DOHH2 (cell line): ENCODE data around the gene BOD1L1.

ENCODE experiments used
- H3F3A ChIP-seq: fragments of 200-600 bp; sonication (generic), shearing (Covaris generic); 2 replicates; pipeline ENCODE4 v1.6.0; 2016; ENCODE audit warnings: antibody characterized with exemption, mild to moderate bottlenecking; ENCODE audit not compliant: control insufficient read depth, insufficient read depth
- H3K27ac ChIP-seq: fragments of 200-600 bp; sonication (generic); 2 replicates; pipeline ENCODE4 v1.5.1; 2014; ENCODE audit warnings: low read depth, mild to moderate bottlenecking, low read length, moderate library complexity
- H3K27me3 ChIP-seq: fragments of 200-600 bp; sonication (generic); 2 replicates; pipeline ENCODE4 v1.6.1; 2014; ENCODE audit warnings: mild to moderate bottlenecking, low read length, mixed read lengths; ENCODE audit not compliant: control insufficient read depth
- H3K36me3 ChIP-seq: fragments of 200-600 bp; sonication (generic); 2 replicates; pipeline ENCODE4 v1.6.1; 2014; ENCODE audit warnings: mild to moderate bottlenecking, low read length, moderate library complexity, mixed read lengths; ENCODE audit not compliant: control insufficient read depth
- H3K4me1 ChIP-seq: fragments of 200-600 bp; sonication (generic); 2 replicates; pipeline ENCODE4 v1.6.1; 2014; ENCODE audit warnings: mild to moderate bottlenecking, low read length, mixed read lengths; ENCODE audit not compliant: control insufficient read depth
- H3K4me2 ChIP-seq: fragments of 200-600 bp; sonication (generic); 2 replicates; pipeline ENCODE4 v1.6.0; 2014; ENCODE audit warnings: mild to moderate bottlenecking, low read length, moderate library complexity
- H3K4me3 ChIP-seq: fragments of 200-600 bp; sonication (generic); 2 replicates; pipeline ENCODE4 v1.5.1; 2014; ENCODE audit warnings: mild to moderate bottlenecking, low read length, mixed read lengths
- H3K79me2 ChIP-seq: fragments of 200-600 bp; sonication (generic); 2 replicates; pipeline ENCODE4 v1.6.1; 2014; ENCODE audit warnings: mild to moderate bottlenecking, low read length, mixed read lengths; ENCODE audit not compliant: control insufficient read depth
- H3K9me2 ChIP-seq: fragments of 200-600 bp; sonication (generic); replicated peaks from 2 replicates; pipeline ENCODE4 v1.6.1; 2014; ENCODE audit warnings: mild to moderate bottlenecking, low read length, mixed read lengths; ENCODE audit not compliant: control insufficient read depth
- H3K9me3 ChIP-seq: fragments of 200-600 bp; sonication (generic); 2 replicates; pipeline ENCODE4 v1.6.1; 2014; ENCODE audit warnings: antibody characterized with exemption, low read length, mixed read lengths; ENCODE audit not compliant: control insufficient read depth, insufficient read depth
- H4K20me1 ChIP-seq: fragments of 200-600 bp; sonication (generic); 2 replicates; pipeline ENCODE4 v1.6.0; 2014; ENCODE audit warnings: low read depth, mild to moderate bottlenecking, antibody characterized with exemption, low read length, moderate library complexity; ENCODE audit not compliant: control insufficient read depth, insufficient read depth
- CTCF ChIP-seq: fragments of 200-600 bp; sonication (generic); IDR thresholded peaks from one replicate; pipeline ENCODE4 v1.5.1; 2014; ENCODE audit warnings: antibody characterized with exemption, mild to moderate bottlenecking, low read depth, low read length; ENCODE audit not compliant: poor library complexity, severe bottlenecking
- EZH2phosphoT487 ChIP-seq: fragments of 200-600 bp; sonication (generic); IDR thresholded peaks from 2 replicates; pipeline ENCODE4 v1.6.1; 2017; ENCODE audit warnings: borderline replicate concordance, mild to moderate bottlenecking, antibody characterized with exemption, low read length, moderate library complexity, mixed read lengths

Gene BOD1L1

GRCh38 chr4:13527192-13527980 lies 100.1 kb downstream of the BOD1L1 start:
- peaks cover 3% of the 10 kb centered on the region; the same call in 1 of the 2 replicates for H3K9me3 ChIP-seq
- H3K27ac ChIP-seq = no peak overlapping the region
- H3K9me2 ChIP-seq = no peaks in the 10 kb centered on the region
- peak overlapping the region; percentile 44 for H3K4me2 ChIP-seq
- no peaks in the 10 kb centered on the region for H3K79me2 ChIP-seq
- peak overlapping the region; percentile 20; the same call in 1 of the 2 replicates for H3K4me3 ChIP-seq
- no peaks in the 10 kb centered on the region for H3F3A ChIP-seq
- peaks cover 57% of the 10 kb centered on the region for H3K27me3 ChIP-seq
- peaks cover 18% of the 10 kb centered on the region for H3K4me1 ChIP-seq
- no peaks in the 10 kb centered on the region for H4K20me1 ChIP-seq
- TF ChIP-seq EZH2phosphoT487 (no peak; the same call in 1 of the 2 replicates), CTCF (no peak)
- H3K36me3 ChIP-seq = no peaks in the 10 kb centered on the region

- Histone ChIP-seq H3K36me3 (no peaks in the 10 kb centered on the region), H3K4me3 (no peak overlapping the region)
These were observed 100.9 kb downstream of the BOD1L1 start for GRCh38 chr4:13526658-13527057.

GRCh38 chr4:13525606-13526281 lies 101.8 kb downstream of the BOD1L1 start:
- H3K4me1 ChIP-seq = peaks cover 18% of the 10 kb centered on the region
- H3K9me3 ChIP-seq = peaks cover 3% of the 10 kb centered on the region; the same call in 1 of the 2 replicates
- no peak overlapping the region for H3K27ac ChIP-seq
- peaks cover 54% of the 10 kb centered on the region for H3K27me3 ChIP-seq
- H3K4me2 ChIP-seq = no peak overlapping the region
- no peaks in the 10 kb centered on the region for H3K9me2 ChIP-seq
- no peaks in the 10 kb centered on the region for H3K79me2 ChIP-seq
- no peaks in the 10 kb centered on the region for H4K20me1 ChIP-seq
- TF ChIP-seq CTCF (no peak), EZH2phosphoT487 (no peak)
- no peaks in the 10 kb centered on the region for H3K36me3 ChIP-seq
- no peaks in the 10 kb centered on the region for H3F3A ChIP-seq
- H3K4me3 ChIP-seq = no peak overlapping the region

More at GRCh38 chr4:13526658-13527057, 100.9 kb downstream of the BOD1L1 start:
- TF ChIP-seq CTCF (no peak), EZH2phosphoT487 (no peak)
- H4K20me1 ChIP-seq = no peaks in the 10 kb centered on the region
- peaks cover 55% of the 10 kb centered on the region for H3K27me3 ChIP-seq
- no peaks in the 10 kb centered on the region for H3F3A ChIP-seq
- H3K79me2 ChIP-seq = no peaks in the 10 kb centered on the region
- no peak overlapping the region for H3K27ac ChIP-seq
- H3K9me3 ChIP-seq = peaks cover 3% of the 10 kb centered on the region; the same call in 1 of the 2 replicates
- H3K9me2 ChIP-seq = no peaks in the 10 kb centered on the region
- peaks cover 18% of the 10 kb centered on the region for H3K4me1 ChIP-seq
- H3K4me2 ChIP-seq = no peak overlapping the region
